HepG2 (cell line): Measurements from ENCODE around the gene TNFRSF6B. TPM values are rescaled to one million over a fixed set of nuclear protein-coding genes. Genes with fewer than 3 reads are reported as not detected.

Experiments used
- AHR ChIP-seq: IDR thresholded peaks from 2 replicates; pipeline ENCODE4 v1.6.1; 2018; ENCODE audit warnings: missing genetic modification reagents, missing compliant biosample characterization
- CHCHD3 ChIP-seq: sonication (generic); formaldehyde crosslinking; IDR thresholded peaks from 2 replicates; pipeline ENCODE4 v1.8.0; 2022; ENCODE audit warnings: mild to moderate bottlenecking, missing genetic modification reagents, moderate library complexity
- GABPB1 ChIP-seq: IDR thresholded peaks from 2 replicates; pipeline ENCODE4 v1.6.1; 2016; ENCODE audit warnings: mild to moderate bottlenecking, missing genetic modification reagents, moderate library complexity, missing compliant biosample characterization
- KLF11 ChIP-seq: IDR thresholded peaks from 2 replicates; pipeline ENCODE4 v1.6.1; 2016; ENCODE audit warnings: missing compliant biosample characterization
- KLF13 ChIP-seq: sonication (generic); formaldehyde crosslinking; IDR thresholded peaks from 2 replicates; pipeline ENCODE4 v1.4.0; 2020; ENCODE audit warnings: mild to moderate bottlenecking, missing genetic modification reagents
- RBM39 ChIP-seq: fragments of 200-400 bp; formaldehyde crosslinking; IDR thresholded peaks from one replicate; pipeline ENCODE4 v1.6.1; 2018; ENCODE audit warnings: antibody characterized with exemption, mild to moderate bottlenecking, low read depth, low read length; ENCODE audit not compliant: poor library complexity, severe bottlenecking
- SP140L ChIP-seq: sonication (generic); formaldehyde crosslinking; IDR thresholded peaks from 2 replicates; pipeline ENCODE4 v1.4.0; 2020; ENCODE audit warnings: missing genetic modification reagents, borderline replicate concordance
- TP53 ChIP-seq: sonication (generic); formaldehyde crosslinking; conservative IDR thresholded peaks from 2 replicates; pipeline ENCODE4 v1.4.0; 2020; ENCODE audit warnings: missing genetic modification reagents
- USF2 ChIP-seq, 2 experiments: sonication (generic) in 1 of 2; formaldehyde crosslinking in 1 of 2; IDR thresholded peaks; 2 replicates each; pipeline versions ENCODE4 v1.5.1 to v1.6.1; 2011 to 2020; ENCODE audit warnings: borderline replicate concordance in 1 of 2, low read depth in 1 of 2, low read length in 1 of 2, mild to moderate bottlenecking in 1 of 2, missing genetic modification reagents in 1 of 2, moderate library complexity in 1 of 2
- ZFP82 ChIP-seq: sonication (generic); formaldehyde crosslinking; IDR thresholded peaks from 2 replicates; pipeline ENCODE4 v1.5.1; 2020; ENCODE audit warnings: mild to moderate bottlenecking, missing genetic modification reagents, borderline replicate concordance
- ZNF292 ChIP-seq: sonication (generic); formaldehyde crosslinking; IDR thresholded peaks from 2 replicates; pipeline ENCODE4 v1.8.1; 2022; ENCODE audit warnings: mild to moderate bottlenecking, low read depth, missing genetic modification reagents, borderline replicate concordance
- ZNF569 ChIP-seq: sonication (generic); formaldehyde crosslinking; IDR thresholded peaks from 2 replicates; pipeline ENCODE4 v1.5.0; 2020; ENCODE audit warnings: mild to moderate bottlenecking, missing genetic modification reagents, moderate library complexity, borderline replicate concordance
- ZNF670 ChIP-seq: sonication (generic); formaldehyde crosslinking; IDR thresholded peaks from 2 replicates; pipeline ENCODE4 v1.8.0; 2022; ENCODE audit warnings: mild to moderate bottlenecking, missing genetic modification reagents, borderline replicate concordance
- ZNF720 ChIP-seq: sonication (generic); formaldehyde crosslinking; IDR thresholded peaks from 2 replicates; pipeline ENCODE4 v1.4.0; 2020; ENCODE audit warnings: missing genetic modification reagents
- ZNF772 ChIP-seq: sonication (generic); formaldehyde crosslinking; IDR thresholded peaks from 2 replicates; pipeline ENCODE4 v1.5.0; 2020; ENCODE audit warnings: mild to moderate bottlenecking, missing genetic modification reagents
- polyA plus RNA-seq, 8 experiments: library from polyadenylated mRNA; depleted of rRNA in 3 of 8; stranded (reverse) in 7 of 8; unstranded in 1 of 8; fragments of >200 nt; fragmentation: Illumina TruSeq in 4 of 8; extraction: Trizol in 4 of 8; gene quantifications; 2 replicates each; pipeline versions ENCODE4 v1.2.1 to v1.2.3, GENCODE V29; 2011 to 2016; ENCODE audit warnings: low read depth in 4 of 8, missing spikeins in 1 of 8, mixed read lengths in 1 of 8; ENCODE audit not compliant: insufficient read depth in 1 of 8
- total RNA-seq, 5 experiments: library from RNA; depleted of rRNA; stranded (reverse); fragments of >200 nt; fragmentation: Illumina TruSeq; extraction: Trizol; gene quantifications; 2 replicates each; pipeline ENCODE4 v1.2.3, GENCODE V29; 2016; ENCODE audit warnings: low read depth in 1 of 5
- TF ChIP-seq, protein P1 (sequence below): IDR thresholded peaks from 2 replicates; pipeline ENCODE4 v1.6.1; 2016; ENCODE audit warnings: low read depth, missing genetic modification reagents, missing compliant biosample characterization
- TF ChIP-seq, protein P2 (sequence below): sonication (generic); formaldehyde crosslinking; IDR thresholded peaks from 2 replicates; pipeline ENCODE4 v1.5.0; 2020; ENCODE audit warnings: missing genetic modification reagents, mild to moderate bottlenecking, borderline replicate concordance
- TF ChIP-seq, protein P3 (sequence below): sonication (generic); formaldehyde crosslinking; IDR thresholded peaks from 2 replicates; pipeline ENCODE4 v1.5.1; 2020; ENCODE audit warnings: missing genetic modification reagents, mild to moderate bottlenecking, borderline replicate concordance

Gene TNFRSF6B
- total and polyA plus RNA-seq, 2 of the 13 experiments (the other 11 are each of a cell fraction or from before 2014, with no cell fraction given) = 0.24 TPM; not detected in 1

- TF ChIP-seq ZNF772 (CRISPR knock-in tag) = peak; percentile 21
- TF ChIP-seq USF2 (IDR thresholded peaks at IDR 0.05; ENCODE audit: low read depth, low read length) = no peak
- TF ChIP-seq USF2 (CRISPR knock-in tag; IDR thresholded peaks at IDR 0.05; ENCODE audit: borderline replicate concordance) = no peak
- 0 out of 2 replicates have a peak, but pooled peaks have one; percentile 31 for TF ChIP-seq ZNF670 (CRISPR knock-in tag)
- no peak for TF ChIP-seq TP53 (CRISPR knock-in tag)
- TF ChIP-seq, protein P1, sequence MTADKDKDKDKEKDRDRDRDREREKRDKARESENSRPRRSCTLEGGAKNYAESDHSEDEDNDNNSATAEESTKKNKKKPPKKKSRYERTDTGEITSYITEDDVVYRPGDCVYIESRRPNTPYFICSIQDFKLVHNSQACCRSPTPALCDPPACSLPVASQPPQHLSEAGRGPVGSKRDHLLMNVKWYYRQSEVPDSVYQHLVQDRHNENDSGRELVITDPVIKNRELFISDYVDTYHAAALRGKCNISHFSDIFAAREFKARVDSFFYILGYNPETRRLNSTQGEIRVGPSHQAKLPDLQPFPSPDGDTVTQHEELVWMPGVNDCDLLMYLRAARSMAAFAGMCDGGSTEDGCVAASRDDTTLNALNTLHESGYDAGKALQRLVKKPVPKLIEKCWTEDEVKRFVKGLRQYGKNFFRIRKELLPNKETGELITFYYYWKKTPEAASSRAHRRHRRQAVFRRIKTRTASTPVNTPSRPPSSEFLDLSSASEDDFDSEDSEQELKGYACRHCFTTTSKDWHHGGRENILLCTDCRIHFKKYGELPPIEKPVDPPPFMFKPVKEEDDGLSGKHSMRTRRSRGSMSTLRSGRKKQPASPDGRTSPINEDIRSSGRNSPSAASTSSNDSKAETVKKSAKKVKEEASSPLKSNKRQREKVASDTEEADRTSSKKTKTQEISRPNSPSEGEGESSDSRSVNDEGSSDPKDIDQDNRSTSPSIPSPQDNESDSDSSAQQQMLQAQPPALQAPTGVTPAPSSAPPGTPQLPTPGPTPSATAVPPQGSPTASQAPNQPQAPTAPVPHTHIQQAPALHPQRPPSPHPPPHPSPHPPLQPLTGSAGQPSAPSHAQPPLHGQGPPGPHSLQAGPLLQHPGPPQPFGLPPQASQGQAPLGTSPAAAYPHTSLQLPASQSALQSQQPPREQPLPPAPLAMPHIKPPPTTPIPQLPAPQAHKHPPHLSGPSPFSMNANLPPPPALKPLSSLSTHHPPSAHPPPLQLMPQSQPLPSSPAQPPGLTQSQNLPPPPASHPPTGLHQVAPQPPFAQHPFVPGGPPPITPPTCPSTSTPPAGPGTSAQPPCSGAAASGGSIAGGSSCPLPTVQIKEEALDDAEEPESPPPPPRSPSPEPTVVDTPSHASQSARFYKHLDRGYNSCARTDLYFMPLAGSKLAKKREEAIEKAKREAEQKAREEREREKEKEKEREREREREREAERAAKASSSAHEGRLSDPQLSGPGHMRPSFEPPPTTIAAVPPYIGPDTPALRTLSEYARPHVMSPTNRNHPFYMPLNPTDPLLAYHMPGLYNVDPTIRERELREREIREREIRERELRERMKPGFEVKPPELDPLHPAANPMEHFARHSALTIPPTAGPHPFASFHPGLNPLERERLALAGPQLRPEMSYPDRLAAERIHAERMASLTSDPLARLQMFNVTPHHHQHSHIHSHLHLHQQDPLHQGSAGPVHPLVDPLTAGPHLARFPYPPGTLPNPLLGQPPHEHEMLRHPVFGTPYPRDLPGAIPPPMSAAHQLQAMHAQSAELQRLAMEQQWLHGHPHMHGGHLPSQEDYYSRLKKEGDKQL (CRISPR knock-in tag) = no peak
- no peak for TF ChIP-seq AHR (CRISPR knock-in tag)
- no peak for TF ChIP-seq ZNF569 (CRISPR knock-in tag)
- TF ChIP-seq KLF11 (CRISPR knock-in tag) = peak; percentile 66; the same call in 1 of the 2 replicates
- TF ChIP-seq SP140L = no peak
- peak; percentile 81 for TF ChIP-seq RBM39
- 0 out of 2 replicates have a peak, but pooled peaks have one; percentile 6 for TF ChIP-seq ZNF292 (CRISPR knock-in tag)
- peak; percentile 64; the same call in 1 of the 2 replicates for TF ChIP-seq CHCHD3
- peak; percentile 39; the same call in 1 of the 2 replicates for TF ChIP-seq GABPB1 (CRISPR knock-in tag)
- no peak for TF ChIP-seq ZNF720 (CRISPR knock-in tag)
- TF ChIP-seq KLF13 (CRISPR knock-in tag) = no peak
- TF ChIP-seq, protein P2, sequence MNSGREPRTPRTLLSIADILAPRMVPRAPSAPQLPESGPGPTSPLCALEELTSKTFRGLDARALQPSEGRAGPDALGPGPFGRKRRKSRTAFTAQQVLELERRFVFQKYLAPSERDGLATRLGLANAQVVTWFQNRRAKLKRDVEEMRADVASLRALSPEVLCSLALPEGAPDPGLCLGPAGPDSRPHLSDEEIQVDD (CRISPR knock-in tag) = no peak
- TF ChIP-seq, protein P3, sequence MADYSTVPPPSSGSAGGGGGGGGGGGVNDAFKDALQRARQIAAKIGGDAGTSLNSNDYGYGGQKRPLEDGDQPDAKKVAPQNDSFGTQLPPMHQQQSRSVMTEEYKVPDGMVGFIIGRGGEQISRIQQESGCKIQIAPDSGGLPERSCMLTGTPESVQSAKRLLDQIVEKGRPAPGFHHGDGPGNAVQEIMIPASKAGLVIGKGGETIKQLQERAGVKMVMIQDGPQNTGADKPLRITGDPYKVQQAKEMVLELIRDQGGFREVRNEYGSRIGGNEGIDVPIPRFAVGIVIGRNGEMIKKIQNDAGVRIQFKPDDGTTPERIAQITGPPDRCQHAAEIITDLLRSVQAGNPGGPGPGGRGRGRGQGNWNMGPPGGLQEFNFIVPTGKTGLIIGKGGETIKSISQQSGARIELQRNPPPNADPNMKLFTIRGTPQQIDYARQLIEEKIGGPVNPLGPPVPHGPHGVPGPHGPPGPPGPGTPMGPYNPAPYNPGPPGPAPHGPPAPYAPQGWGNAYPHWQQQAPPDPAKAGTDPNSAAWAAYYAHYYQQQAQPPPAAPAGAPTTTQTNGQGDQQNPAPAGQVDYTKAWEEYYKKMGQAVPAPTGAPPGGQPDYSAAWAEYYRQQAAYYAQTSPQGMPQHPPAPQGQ = 0 out of 2 replicates have a peak, but pooled peaks have one; percentile 75
- TF ChIP-seq ZFP82 (CRISPR knock-in tag) = no peak; the same call in 1 of the 2 replicates
These were observed 10.6 kb downstream of the TNFRSF6B start (continued) for GRCh38 chr20:63706852-63707557.
